GM18867 (cell line): ENCODE results near the gene ACR.

ENCODE experiments used
- ATAC-seq: cut with Tn5 transposase; IDR thresholded peaks from one replicate; pipeline ENCODE4 v1.9.1; 2021; ENCODE audit warnings: mild to moderate bottlenecking, moderate library complexity; ENCODE audit not compliant: unreplicated experiment

Gene ACR

GRCh38 chr22:50737728-50738648 is at the start of gene ACR:
TSS of gene ACR (plus strand) at chr22:50738204. CDS start at chr22:50738236, 32 bp downstream.
- ATAC-seq, result no peak

- ATAC-seq, result no peak
Observed at GRCh38 chr22:50688448-50688847, 49.6 kb upstream of the ACR start.

DNA sequence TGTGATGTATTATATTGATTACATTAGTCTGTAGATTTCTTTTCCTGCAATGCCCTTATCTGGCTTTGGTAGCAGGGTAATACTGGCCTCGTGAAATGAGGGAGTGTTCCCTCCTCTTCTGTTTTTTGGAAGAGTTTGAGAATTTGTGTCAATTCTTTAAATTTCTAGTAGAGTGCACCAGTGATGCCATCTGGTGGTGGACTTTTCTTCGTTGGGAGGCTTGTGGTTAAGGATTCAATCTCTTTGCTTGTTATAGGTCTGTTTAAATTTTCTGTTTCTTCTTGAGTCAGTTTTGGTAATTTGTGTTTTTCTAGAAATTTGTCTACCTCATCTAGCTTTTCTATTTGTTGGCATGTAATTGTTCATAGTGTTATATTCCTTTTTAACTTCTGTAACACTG is 46.5 kb upstream of the ACR start:
- no peak for ATAC-seq

DNA sequence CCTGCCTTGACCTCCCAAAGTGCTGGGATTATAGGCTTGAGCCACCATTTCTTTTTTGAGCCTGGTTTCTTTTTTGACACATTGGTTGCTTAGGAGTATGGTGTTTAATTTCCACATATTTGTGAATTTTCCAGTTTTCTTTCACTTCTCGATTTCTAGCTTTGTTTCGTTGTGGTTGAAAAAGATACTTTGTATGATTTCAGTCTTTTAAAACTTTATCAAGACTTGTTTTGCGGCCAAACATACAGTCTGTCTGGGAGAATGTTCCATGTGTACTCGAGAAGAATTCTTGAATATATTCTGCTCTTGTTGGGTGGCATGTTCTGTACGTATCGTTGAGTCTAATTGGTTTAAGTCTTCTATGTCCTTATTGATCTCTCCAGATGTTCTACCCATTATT is 44.5 kb upstream of the ACR start:
- no peak for ATAC-seq

DNA sequence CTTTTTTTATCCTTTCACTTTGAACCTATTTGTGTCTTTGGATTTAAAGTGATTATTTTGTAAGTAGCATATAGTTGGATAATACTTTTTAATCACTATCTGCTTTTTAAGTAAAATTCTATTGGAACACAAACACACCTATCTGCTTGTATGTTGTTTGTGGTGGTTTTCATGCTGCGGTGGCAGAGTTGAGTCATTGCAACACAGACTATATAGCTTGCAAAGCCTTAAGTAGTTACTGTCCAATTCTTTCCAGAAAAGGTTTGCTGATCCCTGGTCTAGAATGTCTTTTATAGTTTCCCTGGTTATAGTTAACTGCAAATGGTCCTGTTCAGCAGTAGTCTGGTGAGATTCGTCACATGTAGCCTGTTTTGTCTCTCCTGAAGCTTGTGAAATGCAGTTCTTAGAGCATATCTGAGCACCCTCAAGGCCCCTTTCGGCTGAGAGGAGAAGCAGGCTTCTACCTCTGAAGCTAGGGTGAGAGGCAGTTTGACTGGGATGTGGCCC is 43.9 kb upstream of the ACR start:
- ATAC-seq, result no peak

DNA sequence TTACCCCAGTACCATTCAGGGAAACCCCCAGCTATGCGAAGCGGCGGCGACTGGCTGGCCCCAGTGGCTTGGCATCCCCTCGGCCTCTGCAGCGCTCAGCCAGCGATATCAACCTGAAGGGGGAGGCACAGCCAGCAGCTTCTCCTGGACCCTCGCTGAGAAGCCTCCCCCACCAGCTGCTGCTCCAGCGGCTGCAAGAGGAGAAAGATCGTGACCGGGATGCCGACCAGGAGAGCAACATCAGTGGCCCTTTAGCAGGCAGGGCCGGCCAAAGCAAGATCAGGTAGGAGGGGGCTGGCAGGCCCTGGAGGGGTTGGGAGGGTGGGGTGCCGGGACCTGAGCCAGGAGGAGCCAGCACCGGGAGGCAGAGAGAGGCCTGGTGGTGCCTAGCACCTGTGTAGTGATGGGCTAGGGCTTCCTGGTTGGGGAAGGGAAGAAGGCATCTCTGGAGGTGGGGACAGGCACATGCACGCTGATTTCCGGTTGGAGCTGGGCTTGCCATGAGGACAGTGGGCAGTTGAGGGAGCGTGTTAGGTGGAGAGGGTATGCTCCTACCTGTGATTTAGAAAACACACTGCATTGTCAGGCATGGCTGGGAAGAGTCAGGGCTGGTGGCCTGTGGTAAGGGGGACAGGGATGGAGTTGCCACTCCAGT is 43.1 kb upstream of the ACR start:
- ATAC-seq, result no peak

DNA sequence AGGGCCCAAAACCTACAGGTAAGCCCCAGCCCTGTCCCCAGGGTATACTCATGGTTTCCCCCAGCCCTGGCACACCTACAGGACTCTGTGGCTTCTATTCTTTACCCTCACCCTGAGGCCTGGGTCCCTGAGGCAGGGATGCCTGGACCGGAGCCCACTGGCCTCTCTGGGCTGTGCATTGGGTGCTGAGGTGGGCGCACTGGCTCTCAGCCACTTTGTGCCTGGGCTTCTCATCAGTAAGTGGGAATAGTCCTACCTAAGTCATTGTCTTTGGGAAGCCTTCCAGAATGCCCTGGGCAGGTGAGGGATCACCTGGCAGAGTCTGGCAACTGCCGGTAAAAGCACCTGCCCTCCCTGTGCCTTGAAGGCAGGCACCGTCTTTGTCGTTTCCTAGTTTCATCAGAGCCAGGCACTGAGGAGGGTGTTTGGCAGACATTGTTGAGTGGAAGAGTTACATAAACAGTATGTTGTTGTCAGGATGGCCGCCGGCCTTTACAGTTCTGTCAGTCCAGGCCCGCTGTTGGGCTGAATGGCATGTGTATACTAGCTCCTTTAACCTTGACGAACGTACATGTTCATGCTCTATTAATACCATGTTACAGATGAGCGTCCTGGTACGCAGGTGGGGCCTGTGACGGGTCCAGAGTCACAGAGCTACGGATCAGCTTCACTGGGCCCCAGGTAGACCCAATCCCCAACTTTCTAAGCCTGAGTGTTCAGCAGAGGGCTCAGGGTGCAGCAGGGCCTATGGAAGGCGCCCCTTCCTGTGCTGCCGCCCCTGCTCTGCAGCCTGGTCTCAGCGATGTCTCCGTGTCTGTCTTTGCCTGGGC is 42.4 kb upstream of the ACR start:
- no peak for ATAC-seq

DNA sequence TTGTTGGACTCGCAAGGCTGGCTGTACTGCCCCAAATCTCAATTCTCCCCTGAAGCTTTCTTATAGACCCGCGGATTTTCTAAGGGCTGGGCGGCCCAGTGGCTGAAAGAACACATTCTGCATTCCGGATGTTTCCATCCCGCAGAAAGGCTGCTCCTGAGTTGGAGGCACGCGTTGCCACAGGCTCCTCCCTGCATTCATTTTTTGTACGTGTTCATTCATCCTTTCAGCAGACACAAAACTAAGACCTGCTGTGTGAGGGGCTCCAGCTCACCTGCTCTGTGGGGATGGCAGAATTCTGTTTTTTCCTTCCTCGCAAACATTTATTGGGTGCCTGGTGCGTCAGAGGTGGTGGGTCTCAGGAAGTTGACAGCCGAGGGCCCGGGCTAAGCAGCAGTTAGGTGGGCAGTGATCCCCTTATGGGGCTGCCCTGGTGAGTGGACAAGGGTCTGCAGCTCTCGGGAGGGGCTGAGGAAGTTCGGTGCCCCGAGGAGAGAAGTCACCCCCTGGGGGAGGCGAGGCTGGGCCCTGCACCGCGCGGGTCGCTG is 41.7 kb upstream of the ACR start:
- no peak for ATAC-seq

- no peak for ATAC-seq
Observed at GRCh38 chr22:50696799-50697561, 41.0 kb upstream of the ACR start.

GRCh38 chr22:50697667-50698506 is 40.1 kb upstream of the ACR start:
- ATAC-seq, result no peak

DNA sequence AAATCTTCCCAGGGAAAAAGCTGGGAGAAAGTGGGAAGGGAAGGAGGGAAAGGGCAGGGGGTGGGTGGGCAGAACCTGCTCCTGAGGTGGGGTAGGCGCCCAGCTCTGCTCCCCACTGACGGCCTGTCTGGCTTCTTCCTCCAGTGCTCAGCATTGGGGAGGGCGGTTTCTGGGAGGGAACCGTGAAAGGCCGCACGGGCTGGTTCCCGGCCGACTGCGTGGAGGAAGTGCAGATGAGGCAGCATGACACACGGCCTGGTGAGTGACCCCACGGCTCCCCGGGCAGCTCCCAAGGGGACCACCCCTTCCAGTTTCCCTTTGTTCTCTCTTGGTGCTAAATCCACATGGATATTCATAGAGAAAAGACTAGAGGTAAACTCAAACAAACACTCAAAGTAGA is 39.5 kb upstream of the ACR start:
- no peak for ATAC-seq

DNA sequence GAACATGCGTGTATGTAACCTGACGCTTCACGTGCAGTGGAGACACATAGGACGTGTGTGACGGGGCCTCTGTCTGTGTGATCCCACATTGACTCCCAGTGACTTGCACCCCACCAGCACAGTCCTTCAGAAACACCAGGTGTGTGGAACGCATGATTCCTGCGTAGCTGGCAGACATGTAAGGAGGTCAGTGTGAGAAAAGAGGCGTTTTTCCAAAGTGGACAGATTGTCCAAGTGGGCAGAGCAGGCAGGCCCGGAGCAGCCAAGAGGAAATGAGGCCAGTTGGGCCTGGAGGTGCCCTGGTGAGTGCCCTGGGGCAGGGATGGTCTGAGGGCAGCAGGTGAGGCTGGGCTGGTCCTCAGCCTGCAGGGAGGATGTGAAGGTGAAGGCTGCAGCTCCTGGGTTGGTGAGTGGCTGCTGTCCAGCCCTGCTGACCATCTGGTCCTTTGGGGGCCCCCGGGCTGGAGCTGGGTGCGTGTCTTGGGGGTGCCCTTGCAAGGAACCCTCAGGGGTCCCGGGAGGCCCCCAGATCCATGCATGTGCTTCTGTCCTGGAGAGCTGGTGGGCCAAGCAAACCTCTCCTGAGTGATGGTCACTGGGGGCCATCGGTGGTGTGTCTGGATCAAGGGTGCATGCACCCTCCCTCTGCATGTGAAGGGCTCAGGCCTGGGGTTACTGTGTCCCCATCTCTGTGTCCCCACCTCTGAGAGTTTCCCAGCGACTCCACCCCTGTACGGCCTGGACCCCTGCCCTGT is 38.8 kb upstream of the ACR start:
- ATAC-seq, result no peak

DNA sequence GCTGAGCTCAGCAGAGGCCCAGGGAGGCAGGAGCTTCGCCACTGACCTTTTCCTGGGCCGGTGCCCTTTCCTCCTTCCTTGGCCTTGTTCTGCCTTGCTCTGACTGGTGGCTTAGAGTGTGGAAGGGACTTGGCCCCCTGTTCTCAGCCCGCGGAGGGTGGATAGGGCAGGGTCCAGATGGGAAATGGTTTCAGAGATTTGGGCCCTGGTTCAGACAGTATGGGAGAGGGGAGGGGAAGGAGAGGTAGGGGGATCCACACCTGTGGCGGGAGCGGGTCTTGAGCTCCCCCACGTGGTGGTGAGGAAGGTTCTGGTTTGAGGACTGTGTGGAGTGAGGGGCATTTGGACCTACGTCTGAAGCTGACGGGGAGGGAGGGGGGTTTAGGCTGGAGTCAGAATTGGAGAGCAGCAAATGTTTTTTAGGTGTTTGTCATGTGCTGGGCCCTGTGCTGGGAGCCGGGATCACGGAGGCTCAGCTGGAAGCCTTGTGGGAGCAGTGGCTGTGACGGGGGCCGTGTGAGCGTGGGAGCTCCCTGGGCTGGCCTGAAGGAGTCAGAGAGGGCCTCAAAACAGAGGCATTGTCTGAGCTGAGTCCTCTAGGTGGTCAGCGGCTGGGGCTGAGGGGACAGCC is 38.1 kb upstream of the ACR start:
- ATAC-seq, result no peak

DNA sequence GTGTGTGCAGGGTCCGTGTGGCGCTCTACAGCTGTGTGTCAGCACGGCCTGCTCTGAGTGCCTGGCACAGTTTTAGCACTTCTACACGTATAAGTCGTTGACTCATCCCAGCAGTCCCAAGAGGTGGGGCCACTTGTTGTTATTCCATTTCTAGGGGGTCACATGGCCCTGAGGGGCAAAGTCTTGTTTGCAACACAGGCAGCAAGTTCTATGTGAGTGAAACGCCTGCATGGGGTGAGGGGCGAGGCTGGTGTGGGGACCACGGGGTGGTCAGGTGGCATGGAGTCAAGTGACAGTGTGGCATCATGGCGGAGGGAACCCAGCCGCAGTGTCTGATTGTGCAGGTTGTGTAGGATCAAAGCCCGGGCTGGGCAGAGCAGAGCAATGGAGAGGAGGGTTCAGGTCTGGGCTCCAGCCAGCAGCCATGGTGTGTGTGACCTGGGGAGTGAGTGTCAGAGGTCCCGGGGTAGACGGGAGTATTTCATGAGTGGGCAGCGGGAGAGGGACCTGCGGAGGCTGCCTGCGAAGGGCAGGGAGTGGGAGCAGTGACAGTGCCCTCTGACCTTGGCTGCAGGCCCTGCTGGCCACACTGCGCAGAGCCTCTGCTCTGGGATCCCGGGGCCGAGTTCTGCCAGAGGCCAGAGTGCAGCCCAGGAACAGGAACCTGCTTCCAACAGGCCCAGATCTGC is 37.5 kb upstream of the ACR start:
- no peak for ATAC-seq

DNA sequence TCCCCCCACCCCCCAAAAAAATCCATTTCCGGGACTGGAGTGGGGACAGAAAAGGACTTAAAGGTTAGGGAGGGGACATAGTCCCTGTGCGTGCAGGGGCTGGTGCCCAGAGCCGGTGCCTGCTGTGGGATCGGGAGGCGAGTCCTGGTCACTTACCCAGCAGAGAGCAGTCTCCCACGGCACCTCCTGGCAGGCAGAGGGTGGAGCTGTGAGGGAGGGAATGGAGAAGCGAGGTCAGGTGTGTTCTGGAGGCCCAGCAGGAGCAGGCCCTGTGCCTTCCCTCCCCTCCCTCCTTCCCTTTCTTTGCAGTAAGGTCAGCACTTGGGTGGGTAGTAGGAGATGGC is 37.0 kb upstream of the ACR start:
- no peak for ATAC-seq

DNA sequence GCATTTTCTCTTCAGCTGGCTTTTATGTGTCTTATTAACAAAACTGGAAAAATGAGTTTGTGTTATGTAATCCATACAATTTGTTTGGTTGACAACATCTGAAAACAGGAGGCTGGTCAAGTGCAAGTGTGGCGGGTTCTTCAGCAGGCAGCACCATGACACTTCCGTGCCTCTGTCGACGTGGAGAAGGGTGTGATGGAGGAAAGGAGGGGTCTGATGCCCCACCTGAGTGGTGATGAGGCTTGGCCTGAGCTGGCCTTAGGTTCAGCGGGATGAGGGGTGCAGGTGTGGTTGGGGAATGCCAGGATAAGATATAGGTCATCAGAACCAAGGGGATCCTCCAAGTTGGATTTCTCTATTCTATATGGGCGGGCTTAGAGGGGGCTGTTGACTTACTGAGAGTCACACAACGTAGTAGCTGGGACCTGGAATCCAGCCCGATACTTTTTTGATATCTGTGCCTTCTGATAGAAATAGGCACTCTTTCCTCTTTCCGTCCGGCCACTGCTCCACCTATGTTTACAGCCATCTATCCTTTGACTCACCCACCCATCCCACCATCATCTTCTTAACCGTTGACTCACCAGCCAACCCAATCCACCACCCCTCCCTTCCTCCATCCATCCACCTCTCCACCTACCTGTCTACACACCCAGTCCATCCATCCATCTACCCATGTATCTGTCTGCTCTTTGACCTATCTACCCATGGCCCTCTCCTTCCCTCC is 36.4 kb upstream of the ACR start:
- ATAC-seq, result no peak

- no peak for ATAC-seq
Observed at GRCh38 chr22:50702261-50702671, 35.7 kb upstream of the ACR start.
